ENCODE measurements around the gene DDX27.

DNA sequence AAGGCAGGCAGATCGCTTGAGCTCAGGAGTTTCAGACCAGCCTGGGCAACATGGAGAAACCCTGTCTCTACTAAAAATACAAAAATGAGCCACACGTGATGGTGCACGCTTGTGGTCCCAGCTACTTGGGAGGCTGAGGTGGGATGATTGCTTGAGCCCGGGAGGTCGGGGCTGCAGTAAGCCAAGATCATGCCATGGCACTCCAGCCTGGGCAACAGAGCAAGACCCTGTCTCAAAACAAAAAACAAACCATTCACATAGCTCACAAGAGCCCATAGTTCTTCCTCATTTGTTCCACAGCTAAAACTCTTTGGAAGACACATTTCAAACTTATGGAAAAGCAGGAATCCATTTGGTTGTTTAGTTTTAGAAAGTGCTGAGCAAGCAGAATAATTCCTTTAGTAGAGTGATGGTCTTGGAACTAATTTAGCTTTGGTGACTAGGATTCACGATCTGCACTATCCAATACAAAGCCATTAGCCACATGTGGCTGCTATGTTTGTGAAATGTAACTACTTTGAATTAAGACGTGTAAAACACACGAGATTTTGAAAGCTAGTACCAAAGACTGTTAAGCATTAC is 54.6 kb downstream of the DDX27 start:
- TF ChIP-seq, protein P1, sequence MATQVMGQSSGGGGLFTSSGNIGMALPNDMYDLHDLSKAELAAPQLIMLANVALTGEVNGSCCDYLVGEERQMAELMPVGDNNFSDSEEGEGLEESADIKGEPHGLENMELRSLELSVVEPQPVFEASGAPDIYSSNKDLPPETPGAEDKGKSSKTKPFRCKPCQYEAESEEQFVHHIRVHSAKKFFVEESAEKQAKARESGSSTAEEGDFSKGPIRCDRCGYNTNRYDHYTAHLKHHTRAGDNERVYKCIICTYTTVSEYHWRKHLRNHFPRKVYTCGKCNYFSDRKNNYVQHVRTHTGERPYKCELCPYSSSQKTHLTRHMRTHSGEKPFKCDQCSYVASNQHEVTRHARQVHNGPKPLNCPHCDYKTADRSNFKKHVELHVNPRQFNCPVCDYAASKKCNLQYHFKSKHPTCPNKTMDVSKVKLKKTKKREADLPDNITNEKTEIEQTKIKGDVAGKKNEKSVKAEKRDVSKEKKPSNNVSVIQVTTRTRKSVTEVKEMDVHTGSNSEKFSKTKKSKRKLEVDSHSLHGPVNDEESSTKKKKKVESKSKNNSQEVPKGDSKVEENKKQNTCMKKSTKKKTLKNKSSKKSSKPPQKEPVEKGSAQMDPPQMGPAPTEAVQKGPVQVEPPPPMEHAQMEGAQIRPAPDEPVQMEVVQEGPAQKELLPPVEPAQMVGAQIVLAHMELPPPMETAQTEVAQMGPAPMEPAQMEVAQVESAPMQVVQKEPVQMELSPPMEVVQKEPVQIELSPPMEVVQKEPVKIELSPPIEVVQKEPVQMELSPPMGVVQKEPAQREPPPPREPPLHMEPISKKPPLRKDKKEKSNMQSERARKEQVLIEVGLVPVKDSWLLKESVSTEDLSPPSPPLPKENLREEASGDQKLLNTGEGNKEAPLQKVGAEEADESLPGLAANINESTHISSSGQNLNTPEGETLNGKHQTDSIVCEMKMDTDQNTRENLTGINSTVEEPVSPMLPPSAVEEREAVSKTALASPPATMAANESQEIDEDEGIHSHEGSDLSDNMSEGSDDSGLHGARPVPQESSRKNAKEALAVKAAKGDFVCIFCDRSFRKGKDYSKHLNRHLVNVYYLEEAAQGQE (IDR thresholded peaks at IDR 0.05), result no peak
- TF ChIP-seq GABPA (IDR thresholded peaks at IDR 0.05 in 1 of 2, conservative IDR thresholded peaks at IDR 0.05 in 1 of 2), result no peak
- TF ChIP-seq CTCF (IDR thresholded peaks at IDR 0.05; ENCODE audit: low read depth, low read length, missing input control), result no peak
